ENCODE measurements around the gene SNAPC3.
"Not testable (repeated sequence)": the region's sequence is repeated elsewhere in the genome, so short reads cannot be mapped to it uniquely, and the experiment has no call there.

The SNAPC3 gene

GRCh38 chr9:15422372-15423230 lies at the start of gene SNAPC3:
Gene SNAPC3, plus strand, starts transcription at chr9:15422876. Its CDS starts 4 bp downstream, at chr9:15422880.
- DNase-seq = peak; percentile 92

- no peak for DNase-seq
These were observed 48.8 kb upstream of the SNAPC3 start for GRCh38 chr9:15373881-15374280.

DNA sequence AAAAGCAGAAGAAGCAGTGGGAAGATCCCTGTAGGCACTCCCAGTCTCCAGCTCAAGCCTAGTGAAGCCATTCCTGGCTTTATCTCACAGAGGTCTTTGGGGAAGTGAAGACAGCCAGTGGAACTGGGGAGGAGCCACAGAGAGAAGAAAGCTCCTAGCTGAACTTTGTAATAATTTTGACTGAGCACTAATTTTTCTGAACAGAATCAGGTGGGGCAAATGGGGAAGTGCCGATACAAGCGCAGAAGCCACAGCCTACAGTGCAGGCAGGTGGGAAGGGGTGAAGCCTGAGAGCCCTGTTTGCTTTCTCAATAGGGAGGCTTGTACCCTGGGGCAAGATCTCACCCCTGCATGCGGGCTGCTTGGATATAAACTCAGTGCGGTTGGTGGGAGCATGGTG lies 48.4 kb upstream of the SNAPC3 start:
- no peak for DNase-seq

- DNase-seq = no peak
These were observed 47.9 kb upstream of the SNAPC3 start for GRCh38 chr9:15374825-15375224.

DNA sequence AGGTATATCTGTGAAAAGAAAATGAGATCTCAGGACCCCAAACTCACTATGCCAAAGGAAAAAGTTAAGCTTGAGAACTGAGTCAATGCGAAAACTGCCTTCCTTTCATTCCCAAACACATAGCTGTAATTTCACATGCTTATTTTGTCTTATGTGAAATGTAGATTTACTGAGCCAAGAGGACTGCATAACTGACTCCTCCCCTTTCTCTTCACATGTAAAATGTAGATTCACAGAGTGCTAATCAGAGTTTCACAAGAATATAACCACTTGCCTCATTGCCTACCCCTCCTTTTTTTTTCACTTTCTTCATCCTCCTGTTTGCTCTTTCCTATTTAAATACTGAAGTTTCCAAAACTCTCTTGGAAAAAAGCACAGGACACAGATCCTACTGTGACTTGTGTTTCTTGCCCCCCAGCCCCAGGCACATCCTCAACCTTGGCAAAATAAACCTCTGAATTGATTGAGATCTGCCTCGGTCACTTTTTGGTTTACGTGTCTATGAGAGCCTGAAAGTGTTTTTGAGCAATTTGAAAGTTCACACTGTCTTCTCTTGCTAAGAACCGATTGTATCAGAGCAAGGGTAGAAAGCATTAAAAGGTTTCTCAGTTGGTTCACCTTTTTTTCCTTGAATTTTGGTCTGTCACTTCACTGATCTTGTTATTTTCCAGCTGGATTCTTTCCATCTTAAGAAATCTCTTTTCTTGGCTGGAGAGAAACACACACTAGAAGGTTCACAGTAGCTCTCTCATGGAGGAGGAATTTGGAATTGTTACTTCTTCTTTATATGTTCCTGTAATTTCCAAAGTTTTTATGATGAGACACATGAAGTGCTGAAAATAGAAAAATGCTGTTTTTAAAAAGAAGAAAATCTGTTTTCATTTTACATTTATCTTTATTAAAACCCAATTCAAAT lies 44.8 kb upstream of the SNAPC3 start:
- no peak for DNase-seq

- DNase-seq = not testable (repeated sequence)
These were observed 43.4 kb upstream of the SNAPC3 start for GRCh38 chr9:15379317-15379716.

DNA sequence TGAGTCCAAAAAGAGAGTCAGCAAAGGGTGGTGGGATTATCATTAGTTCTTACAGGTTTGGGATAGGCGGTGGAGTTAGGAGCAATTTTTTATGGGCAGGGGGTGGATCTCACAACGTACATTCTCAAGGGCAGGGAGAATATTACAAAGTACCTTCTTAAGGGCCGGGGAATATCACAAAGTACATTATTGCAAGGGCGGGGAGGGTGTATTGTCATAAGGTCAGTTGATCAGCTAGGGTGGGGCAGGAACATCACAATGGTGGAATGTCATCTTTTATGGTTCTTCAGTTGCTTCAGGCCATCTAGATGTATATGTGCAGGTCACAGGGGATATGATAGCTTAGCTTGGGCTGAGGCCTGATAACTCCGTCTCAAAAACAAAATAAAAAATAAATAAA lies 42.8 kb upstream of the SNAPC3 start:
- not testable (repeated sequence) for DNase-seq

GRCh38 chr9:15381491-15381890 lies 41.2 kb upstream of the SNAPC3 start:
- DNase-seq = no peak

GRCh38 chr9:15386465-15386864 lies 36.2 kb upstream of the SNAPC3 start:
- no peak for DNase-seq

GRCh38 chr9:15389173-15389572 lies 33.5 kb upstream of the SNAPC3 start:
- DNase-seq = no peak

- DNase-seq = no peak
These were observed 33.0 kb upstream of the SNAPC3 start for GRCh38 chr9:15389631-15390030.

DNA sequence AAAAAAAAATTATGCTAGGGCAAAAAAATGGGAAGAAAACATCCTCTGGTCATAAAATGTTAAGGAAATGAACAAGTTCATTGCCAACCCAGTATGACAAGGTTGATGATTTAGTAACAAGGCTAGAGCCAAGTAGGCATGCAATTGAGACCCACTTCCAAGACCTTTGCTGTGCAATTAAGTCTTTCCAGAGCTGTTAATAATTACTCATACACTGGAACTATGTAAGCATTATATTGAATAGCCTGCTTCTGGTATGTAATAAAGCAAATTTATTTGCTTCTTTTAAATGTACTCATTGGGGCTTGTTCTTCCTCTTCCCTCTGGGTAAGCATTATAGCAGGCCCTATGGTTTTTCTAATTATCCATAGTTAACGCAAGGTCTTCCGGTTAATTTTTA lies 32.5 kb upstream of the SNAPC3 start:
- no peak for DNase-seq

GRCh38 chr9:15392363-15392762 lies 30.3 kb upstream of the SNAPC3 start:
- no peak for DNase-seq

DNA sequence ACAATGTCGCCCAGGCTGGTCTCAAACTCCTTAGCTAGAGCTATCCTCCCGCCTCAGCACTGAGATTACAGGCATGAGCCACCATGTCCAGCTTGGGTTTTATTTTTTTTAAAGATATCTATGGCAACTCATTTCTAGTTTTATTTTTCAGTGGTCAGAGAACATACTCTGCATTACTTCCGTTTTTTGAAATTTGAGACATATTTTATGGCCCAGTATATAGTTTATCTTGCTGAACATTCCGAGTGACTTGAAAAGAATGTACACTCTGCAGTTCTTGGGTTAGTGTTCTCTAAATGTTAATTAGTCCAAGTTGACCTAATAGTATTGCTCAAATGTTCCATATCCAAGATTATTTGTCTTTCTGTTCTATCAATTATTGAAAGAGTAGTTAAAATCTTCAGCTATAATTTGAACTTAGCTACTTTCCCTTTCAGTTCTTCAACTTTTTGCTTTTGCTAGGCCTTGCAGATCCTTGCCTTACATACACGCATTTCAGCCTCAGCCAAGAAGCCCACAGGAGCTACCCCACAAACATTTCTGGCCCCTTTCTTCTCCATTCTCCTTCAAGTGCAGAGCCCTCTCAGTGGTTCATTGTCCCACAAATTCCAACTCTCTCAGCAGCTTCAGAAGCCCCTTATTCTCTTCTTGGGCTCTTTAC lies 22.3 kb upstream of the SNAPC3 start:
- DNase-seq = no peak

- no peak for DNase-seq
These were observed 21.4 kb upstream of the SNAPC3 start for GRCh38 chr9:15401266-15401665.

- DNase-seq = no peak
These were observed 19.5 kb upstream of the SNAPC3 start for GRCh38 chr9:15403155-15403554.

DNA sequence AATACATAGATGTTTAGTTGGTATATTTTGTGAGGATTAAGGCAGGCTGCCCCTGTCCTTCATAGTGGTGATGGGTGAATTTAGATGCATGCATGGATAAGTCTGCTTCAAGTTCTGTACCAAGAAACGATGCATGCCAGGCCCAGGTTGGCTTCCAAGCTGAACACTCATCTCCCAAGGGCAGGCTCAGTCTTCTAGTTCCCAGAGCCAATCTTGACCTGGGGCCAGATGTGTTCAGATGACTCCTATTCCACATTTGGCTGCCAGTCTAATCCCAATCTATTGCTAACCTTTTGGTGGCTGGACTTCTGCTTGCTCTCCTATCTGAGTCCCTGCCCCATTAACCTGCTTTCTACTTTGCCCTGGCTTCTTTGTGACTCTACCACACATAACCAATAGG lies 18.5 kb upstream of the SNAPC3 start:
- DNase-seq = no peak

DNA sequence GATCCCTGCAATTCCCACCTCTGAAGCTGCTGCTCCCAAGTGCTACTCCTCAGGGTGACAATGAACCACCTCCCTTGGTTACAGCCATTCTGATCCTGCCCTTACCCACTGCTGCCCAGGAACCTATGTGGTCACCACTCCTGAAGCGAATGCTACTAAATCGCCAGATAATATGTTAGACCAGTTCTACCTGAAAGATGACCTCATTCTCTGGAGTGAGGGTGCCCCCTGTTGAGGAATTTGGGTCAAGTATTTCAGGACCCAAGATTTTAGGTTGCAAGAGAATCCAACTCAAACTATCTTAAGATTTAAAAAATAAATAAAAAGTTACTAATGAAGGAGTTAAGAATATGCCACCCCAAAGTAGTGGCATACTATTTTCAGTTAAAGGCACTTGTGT lies 5.8 kb upstream of the SNAPC3 start:
- peak; percentile 39 for DNase-seq

DNA sequence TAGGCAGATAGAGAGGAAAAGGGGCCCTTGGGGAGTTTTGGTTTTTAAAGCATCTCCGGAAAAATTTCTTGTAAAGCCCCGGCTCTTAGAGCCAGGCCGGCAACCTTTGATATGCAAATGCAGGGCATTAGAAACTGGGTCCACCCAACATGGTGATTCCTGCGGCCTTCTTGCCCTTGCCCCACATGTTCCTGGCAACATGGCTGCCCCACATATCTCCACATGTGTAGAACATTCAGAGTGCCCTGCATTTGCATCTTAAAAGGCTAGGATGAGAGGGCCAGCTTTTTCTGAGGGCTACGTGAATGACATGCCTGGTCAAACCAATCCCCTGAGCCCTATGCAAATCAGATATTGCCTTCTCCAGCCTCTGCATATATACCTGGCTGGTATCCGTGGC lies 5.0 kb upstream of the SNAPC3 start:
- no peak for DNase-seq

DNA sequence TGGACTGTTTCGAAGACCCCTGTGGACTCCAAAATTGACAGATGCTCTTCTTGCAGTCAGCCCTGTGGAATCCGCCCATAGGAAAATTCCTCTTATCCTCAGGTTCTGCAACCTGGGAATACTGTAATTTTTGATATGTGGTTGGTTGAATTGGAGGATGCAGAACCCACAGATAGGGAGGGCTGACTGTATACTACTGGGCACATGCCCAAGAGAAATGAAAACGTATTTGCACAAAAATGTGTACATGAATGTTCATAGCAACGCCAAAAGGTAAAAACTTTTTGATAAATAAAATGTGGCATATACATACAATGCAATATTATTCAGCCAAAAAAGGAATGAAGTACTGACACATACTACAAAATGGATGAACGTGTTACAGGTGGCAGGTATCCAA lies 1.9 kb upstream of the SNAPC3 start:
- DNase-seq = no peak

GRCh38 chr9:15421532-15421931 lies 1.1 kb upstream of the SNAPC3 start:
- DNase-seq = no peak

- no peak for DNase-seq
These were observed 695 bp upstream of the SNAPC3 start for GRCh38 chr9:15421990-15422371.

DNA sequence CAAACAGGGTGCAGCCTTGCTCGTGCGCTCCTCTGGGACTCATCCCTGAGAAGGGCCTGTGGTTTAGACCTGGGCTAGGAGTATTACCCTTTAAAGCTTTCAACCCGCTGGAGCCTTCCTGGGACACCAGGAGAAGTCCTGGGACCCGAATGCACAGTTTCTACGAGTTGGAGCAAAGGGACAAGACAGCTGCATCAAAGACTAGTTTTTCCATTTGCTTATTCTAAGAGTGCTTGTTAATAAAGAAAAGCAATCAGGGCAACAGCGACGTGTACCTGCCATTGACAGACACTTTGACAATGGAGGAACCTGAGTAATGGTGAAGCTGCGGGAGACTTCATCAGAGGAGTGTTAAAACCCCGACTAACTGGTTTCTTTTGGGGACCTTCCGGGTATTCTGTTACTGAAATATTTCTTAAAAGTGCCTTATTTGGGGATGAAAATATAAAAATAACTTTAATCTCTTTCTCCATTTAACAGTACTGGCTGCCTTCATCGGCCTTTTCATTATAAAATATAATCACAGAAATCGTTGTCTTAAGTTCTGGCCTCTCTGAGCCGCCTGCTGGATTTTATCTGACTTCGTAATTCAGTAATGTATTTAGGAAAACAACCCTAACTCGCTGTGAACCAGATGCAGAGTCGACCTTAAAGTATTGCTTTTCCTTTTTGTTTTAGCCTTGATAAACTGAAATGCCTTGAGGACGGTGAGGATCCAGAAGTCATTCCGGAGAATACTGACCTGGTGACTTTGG lies 732 bp downstream of the SNAPC3 start:
- peak; percentile 11 for DNase-seq
